H9 (cell line): ENCODE results near the gene LRRC73. TPM values are rescaled to one million over a fixed set of nuclear protein-coding genes. Genes with fewer than 3 reads are reported as not detected.

Experiments used
- DNase-seq: peaks from one replicate; pipeline ENCODE4 v3.0.0-alpha.2; 2017
- H2AFZ ChIP-seq: one replicate; pipeline ENCODE4 v1.6.1; 2013; ENCODE audit warnings: mild to moderate bottlenecking, low read length, control low read depth, moderate library complexity
- H2AK5ac ChIP-seq: 2 replicates; pipeline ENCODE4 v1.6.1; 2013; ENCODE audit warnings: low read length, control low read depth, mixed read lengths; ENCODE audit not compliant: insufficient read length
- H2BK120ac ChIP-seq: one replicate; pipeline ENCODE4 v1.6.1; 2013; ENCODE audit warnings: low read depth, mild to moderate bottlenecking, low read length, control low read depth, inconsistent platforms; ENCODE audit not compliant: poor library complexity, severe bottlenecking
- H2BK12ac ChIP-seq: 2 replicates; pipeline ENCODE4 v1.6.1; 2013; ENCODE audit warnings: low read length, control low read depth, mixed read lengths, low read depth; ENCODE audit not compliant: insufficient read length
- H2BK15ac ChIP-seq: 2 replicates; pipeline ENCODE4 v1.6.1; 2013; ENCODE audit warnings: low read depth, low read length, control low read depth
- H2BK20ac ChIP-seq: one replicate; pipeline ENCODE4 v1.6.1; 2013; ENCODE audit warnings: low read depth, mild to moderate bottlenecking, low read length, control low read depth, inconsistent platforms; ENCODE audit not compliant: poor library complexity, severe bottlenecking
- H2BK5ac ChIP-seq: 2 replicates; pipeline ENCODE4 v1.6.1; 2013; ENCODE audit warnings: low read length, control low read depth, mixed read lengths; ENCODE audit not compliant: insufficient read length
- H3K14ac ChIP-seq: 2 replicates; pipeline ENCODE4 v1.6.1; 2013; ENCODE audit warnings: low read length, control low read depth; ENCODE audit not compliant: insufficient read depth
- H3K18ac ChIP-seq: 2 replicates; pipeline ENCODE4 v1.6.1; 2013; ENCODE audit warnings: low read depth, mild to moderate bottlenecking, mixed read lengths, low read length, control low read depth; ENCODE audit not compliant: insufficient read length
- H3K23ac ChIP-seq: 2 replicates; pipeline ENCODE4 v1.6.1; 2013; ENCODE audit warnings: low read length, control low read depth, mixed read lengths, low read depth; ENCODE audit not compliant: insufficient read length
- H3K23me2 ChIP-seq: 2 replicates; pipeline ENCODE4 v1.6.1; 2013; ENCODE audit warnings: low read depth, mild to moderate bottlenecking, mixed read lengths, low read length, control low read depth; ENCODE audit not compliant: insufficient read length, poor library complexity, severe bottlenecking
- H3K27ac ChIP-seq: 2 replicates; pipeline ENCODE4 v1.5.1; 2013; ENCODE audit warnings: low read length, control low read depth, mixed read lengths, low read depth; ENCODE audit not compliant: insufficient read length
- H3K27me3 ChIP-seq: 2 replicates; pipeline ENCODE4 v1.6.1; 2013; ENCODE audit warnings: low read length, control low read depth, inconsistent platforms; ENCODE audit not compliant: insufficient read depth
- H3K4ac ChIP-seq: 2 replicates; pipeline ENCODE4 v1.6.1; 2013; ENCODE audit warnings: low read depth, mild to moderate bottlenecking, control low read depth, inconsistent platforms, low read length, moderate library complexity
- H3K4me1 ChIP-seq: 2 replicates; pipeline ENCODE4 v1.6.1; 2013; ENCODE audit warnings: low read length, control low read depth, inconsistent platforms; ENCODE audit not compliant: insufficient read depth
- H3K4me2 ChIP-seq: 2 replicates; pipeline ENCODE4 v1.6.1; 2013; ENCODE audit warnings: low read length, control low read depth, mixed read lengths; ENCODE audit not compliant: insufficient read length, insufficient read depth
- H3K56ac ChIP-seq: 2 replicates; pipeline ENCODE4 v1.6.1; 2013; ENCODE audit warnings: low read depth, mild to moderate bottlenecking, mixed read lengths, low read length, control low read depth; ENCODE audit not compliant: insufficient read length
- H3K79me1 ChIP-seq: 2 replicates; pipeline ENCODE4 v1.6.1; 2013; ENCODE audit warnings: low read depth, mild to moderate bottlenecking, moderate library complexity, low read length, control low read depth, inconsistent platforms; ENCODE audit not compliant: insufficient read depth, poor library complexity, severe bottlenecking
- H3K79me2 ChIP-seq: 2 replicates; pipeline ENCODE4 v1.6.1; 2013; ENCODE audit warnings: low read length, control low read depth, inconsistent platforms; ENCODE audit not compliant: insufficient read depth
- H3K9ac ChIP-seq: 2 replicates; pipeline ENCODE4 v1.6.1; 2013; ENCODE audit warnings: low read length, control low read depth, mixed read lengths; ENCODE audit not compliant: insufficient read length; ENCODE audit errors: extremely low read depth
- H3K9me3 ChIP-seq: one replicate; pipeline ENCODE4 v1.6.1; 2013; ENCODE audit warnings: low read depth, low read length, inconsistent platforms; ENCODE audit not compliant: control insufficient read depth
- H3T11ph ChIP-seq: one replicate; pipeline ENCODE4 v1.6.1; 2013; ENCODE audit warnings: mild to moderate bottlenecking, low read length, control low read depth, inconsistent platforms
- H4K20me1 ChIP-seq: one replicate; pipeline ENCODE4 v1.6.1; 2013; ENCODE audit not compliant: control insufficient read depth, insufficient read length, insufficient read depth
- H4K5ac ChIP-seq: 2 replicates; pipeline ENCODE4 v1.6.1; 2013; ENCODE audit warnings: low read depth, mild to moderate bottlenecking, mixed read lengths, low read length, control low read depth; ENCODE audit not compliant: insufficient read length
- H4K8ac ChIP-seq: replicated peaks from 2 replicates; pipeline ENCODE4 v1.6.1; 2013; ENCODE audit warnings: low read length, control low read depth, mixed read lengths, low read depth; ENCODE audit not compliant: insufficient read length
- H4K91ac ChIP-seq: 2 replicates; pipeline ENCODE4 v1.6.1; 2013; ENCODE audit warnings: low read depth, mild to moderate bottlenecking, moderate library complexity, mixed read lengths, low read length, control low read depth; ENCODE audit not compliant: insufficient read length
- H3K27ac Mint-ChIP-seq, 3 experiments: 2 replicates in 2 of 3; 3 replicates in 1 of 3; pipeline ENCODE4 v1.8.0; 2020 to 2021; ENCODE audit warnings: mixed read lengths in 3 of 3, mild to moderate bottlenecking in 1 of 3, moderate library complexity in 1 of 3
- H3K27me3 Mint-ChIP-seq: 2 replicates; pipeline ENCODE4 v1.8.0; 2021; ENCODE audit warnings: low read depth, mild to moderate bottlenecking, moderate library complexity, mixed read lengths
- H3K36me3 Mint-ChIP-seq, 3 experiments: 2 replicates in 2 of 3; 3 replicates in 1 of 3; pipeline ENCODE4 v1.8.0; 2020 to 2021; ENCODE audit warnings: low read depth in 3 of 3, mixed read lengths in 3 of 3; ENCODE audit not compliant: insufficient read depth in 1 of 3
- H3K4me1 Mint-ChIP-seq, 2 experiments: 2 replicates each; pipeline ENCODE4 v1.8.0; 2020; ENCODE audit warnings: mixed read lengths in 2 of 2
- H3K4me3 Mint-ChIP-seq, 2 experiments: 2 replicates in 1 of 2; 3 replicates in 1 of 2; pipeline ENCODE4 v1.8.0; 2020 to 2021; ENCODE audit warnings: mild to moderate bottlenecking in 2 of 2, mixed read lengths in 2 of 2, moderate library complexity in 1 of 2
- H3K9me3 Mint-ChIP-seq, 2 experiments: 2 replicates in 1 of 2; 3 replicates in 1 of 2; pipeline ENCODE4 v1.8.0; 2020; ENCODE audit warnings: mild to moderate bottlenecking in 2 of 2, mixed read lengths in 2 of 2, moderate library complexity in 1 of 2
- WGBS: extraction: QIAGEN DNeasy Blood & Tissue Kit; methylation state at CpG from one replicate; pipeline ENCODE4 v1.1.7; 2013; ENCODE audit warnings: missing lambda C conversion rate, low lambda C conversion rate, mixed read lengths; ENCODE audit not compliant: insufficient read length; ENCODE audit errors: extremely low coverage; 5-methylcytosine and 5-hydroxymethylcytosine counted together
- long read RNA-seq: library from polyadenylated mRNA; unstranded; transcript quantifications from one replicate; pipeline ENCODE4 v2.0.0, GENCODE V29; 2020
- total RNA-seq: library from RNA; stranded (reverse); gene quantifications from 2 replicates; pipeline ENCODE4 v1.2.1, GENCODE V29; 2021
- TF ChIP-seq, protein P1 (sequence below): fragments of 200-600 bp; sonication (generic); conservative IDR thresholded peaks from 3 replicates; pipeline ENCODE4 v1.8.0; 2021; ENCODE audit warnings: antibody characterized with exemption, mild to moderate bottlenecking

Gene LRRC73, protein sequence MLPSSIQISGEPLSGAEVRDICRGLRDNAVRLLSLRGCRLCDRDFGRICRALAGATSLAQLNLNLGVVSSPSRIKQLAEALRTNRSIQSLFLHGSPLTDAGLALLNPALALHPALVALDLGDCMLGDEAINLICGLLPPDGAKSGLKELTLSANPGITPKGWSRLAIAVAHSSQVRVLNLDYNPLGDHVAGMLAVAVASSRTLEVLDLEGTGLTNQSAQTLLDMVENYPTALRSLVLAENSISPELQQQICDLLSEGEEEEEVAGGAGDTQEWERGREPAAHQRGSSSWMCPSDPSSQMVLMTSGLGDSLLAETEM
- total RNA-seq, result 0.26 and 0.55 TPM in 2 replicates
- long read RNA-seq, result 0 reads

DNA sequence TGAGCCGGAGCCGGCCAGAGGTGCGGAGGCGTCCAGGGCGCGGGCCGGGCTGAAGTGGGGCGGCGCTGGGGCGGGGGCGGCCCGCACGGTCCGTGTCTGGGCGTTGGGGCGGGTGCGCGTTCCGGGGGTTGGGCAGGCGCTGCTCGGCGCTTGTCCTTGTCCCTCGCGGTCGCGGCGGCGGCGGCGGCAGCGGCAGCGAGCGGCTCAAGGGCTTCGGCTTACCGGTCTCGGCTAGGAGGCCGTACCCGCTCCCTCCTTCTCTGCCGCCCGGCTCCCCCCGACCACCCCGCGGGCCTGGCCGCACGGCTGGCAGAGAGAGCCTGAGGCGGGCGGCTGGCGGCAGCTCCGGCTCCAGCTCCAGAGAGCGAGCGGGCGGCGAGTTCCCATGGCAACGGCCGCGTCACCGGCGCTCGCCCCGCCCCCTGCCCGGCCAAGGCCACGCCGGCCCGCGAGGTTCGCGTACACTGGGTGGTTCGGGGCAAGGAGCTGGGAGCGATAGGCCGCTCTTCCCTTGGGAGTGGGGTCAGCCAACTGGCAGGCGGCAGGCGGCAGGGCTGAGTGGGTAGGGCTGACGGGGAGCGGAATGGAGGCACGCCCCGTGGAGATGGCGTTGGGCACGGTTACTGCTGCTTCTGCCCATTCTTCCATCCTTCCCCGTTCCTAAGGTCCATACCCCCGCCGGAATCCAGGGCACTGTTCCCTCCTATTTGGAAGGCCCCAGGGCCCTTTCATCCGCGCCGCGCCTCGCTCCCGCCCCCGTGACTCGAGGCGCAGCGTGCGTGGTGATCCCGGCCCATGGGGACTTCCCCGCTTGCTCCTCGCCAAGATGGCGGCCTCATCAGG lies at the start of gene LRRC73:
LRRC73 (minus strand) TSS at position 363 of the 843 bp plus-strand sequence. CDS start 561 bp downstream, outside the sequence.
- Histone ChIP-seq H3K56ac (no peak within 1 kb of the TSS), H2BK12ac (no peak within 1 kb of the TSS), H3T11ph (no peak within 1 kb of the TSS), H2BK5ac (no peak within 1 kb of the TSS), H2BK15ac (no peak within 1 kb of the TSS), H3K79me2 (no peaks in the 10 kb centered on the region), H2BK20ac (no peak within 1 kb of the TSS), H4K5ac (no peak within 1 kb of the TSS), H4K91ac (no peak within 1 kb of the TSS), H2BK120ac (no peak within 1 kb of the TSS), H3K4me1 (no peaks in the 10 kb centered on the region), H3K14ac (peak within 1 kb of the TSS; percentile 14; the same call in 1 of the 2 replicates), H3K18ac (peak within 1 kb of the TSS; percentile 31), H3K27me3 (peaks cover 8% of the 10 kb centered on the region; the same call in 1 of the 2 replicates), H4K8ac (no peak within 1 kb of the TSS), H3K27ac (no peak within 1 kb of the TSS), H4K20me1 (no peaks in the 10 kb centered on the region), H2AK5ac (no peak within 1 kb of the TSS), H3K9me3 (no peaks in the 10 kb centered on the region), H2AFZ (no peak within 1 kb of the TSS), H3K9ac (peak within 1 kb of the TSS; percentile 21), H3K4me2 (peak within 1 kb of the TSS; percentile 65), H3K23me2 (peaks cover 5% of the 10 kb centered on the region), H3K79me1 (no peaks in the 10 kb centered on the region), H3K4ac (no peak within 1 kb of the TSS), H3K23ac (no peak within 1 kb of the TSS)
- TF ChIP-seq, protein P1, sequence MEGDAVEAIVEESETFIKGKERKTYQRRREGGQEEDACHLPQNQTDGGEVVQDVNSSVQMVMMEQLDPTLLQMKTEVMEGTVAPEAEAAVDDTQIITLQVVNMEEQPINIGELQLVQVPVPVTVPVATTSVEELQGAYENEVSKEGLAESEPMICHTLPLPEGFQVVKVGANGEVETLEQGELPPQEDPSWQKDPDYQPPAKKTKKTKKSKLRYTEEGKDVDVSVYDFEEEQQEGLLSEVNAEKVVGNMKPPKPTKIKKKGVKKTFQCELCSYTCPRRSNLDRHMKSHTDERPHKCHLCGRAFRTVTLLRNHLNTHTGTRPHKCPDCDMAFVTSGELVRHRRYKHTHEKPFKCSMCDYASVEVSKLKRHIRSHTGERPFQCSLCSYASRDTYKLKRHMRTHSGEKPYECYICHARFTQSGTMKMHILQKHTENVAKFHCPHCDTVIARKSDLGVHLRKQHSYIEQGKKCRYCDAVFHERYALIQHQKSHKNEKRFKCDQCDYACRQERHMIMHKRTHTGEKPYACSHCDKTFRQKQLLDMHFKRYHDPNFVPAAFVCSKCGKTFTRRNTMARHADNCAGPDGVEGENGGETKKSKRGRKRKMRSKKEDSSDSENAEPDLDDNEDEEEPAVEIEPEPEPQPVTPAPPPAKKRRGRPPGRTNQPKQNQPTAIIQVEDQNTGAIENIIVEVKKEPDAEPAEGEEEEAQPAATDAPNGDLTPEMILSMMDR, result no peak
- H3K36me3 Mint-ChIP-seq, result peaks cover 22 to 46% (median 35%) of the 10 kb centered on the region in 3 experiments
- H3K9me3 Mint-ChIP-seq, result peaks cover 2 to 3% of the 10 kb centered on the region in 2 experiments; a peak in 3 of 5 replicates
- peaks cover 28% of the 10 kb centered on the region for H3K27me3 Mint-ChIP-seq
- DNase-seq, result peak; percentile 83
- WGBS, result no CpG with 5 or more reads among the region's 96 CpGs
- peaks cover 23 to 33% of the 10 kb centered on the region in 2 experiments for H3K4me1 Mint-ChIP-seq
- peak within 1 kb of the TSS in 1 of 3 experiments; percentile 72; a peak in 2 of 7 replicates for H3K27ac Mint-ChIP-seq
- peak within 1 kb of the TSS; percentile 61 to 86 for H3K4me3 Mint-ChIP-seq
